Osteoblast (primary cell): ENCODE data around the gene SLC23A2. TPM values are rescaled to one million over a fixed set of nuclear protein-coding genes. Genes with fewer than 3 reads are reported as not detected.

ENCODE experiments used
- DNase-seq: peaks from one replicate; pipeline ENCODE4 v3.0.0; 2011; ENCODE audit warnings: low spot score, mixed read lengths; ENCODE audit not compliant: insufficient read length; ENCODE audit errors: missing footprints
- H2AFZ ChIP-seq: 2 replicates; pipeline ENCODE4 v1.6.0; 2011; ENCODE audit warnings: mild to moderate bottlenecking, low read length
- H3K27ac ChIP-seq: 2 replicates; pipeline ENCODE4 v1.5.1; 2011; ENCODE audit warnings: mild to moderate bottlenecking, low read depth, low read length, moderate library complexity
- H3K27me3 ChIP-seq: 2 replicates; pipeline ENCODE4 v1.6.0; 2012; ENCODE audit warnings: mild to moderate bottlenecking, control low read depth, inconsistent platforms, low read length, moderate library complexity; ENCODE audit not compliant: insufficient read depth
- H3K36me3 ChIP-seq: 2 replicates; pipeline ENCODE4 v1.5.1; 2011; ENCODE audit warnings: mild to moderate bottlenecking, low read length, control low read depth, moderate library complexity; ENCODE audit not compliant: insufficient read depth
- H3K4me1 ChIP-seq: 2 replicates; pipeline ENCODE4 v1.5.1; 2011; ENCODE audit warnings: mild to moderate bottlenecking, low read length, control low read depth, moderate library complexity; ENCODE audit not compliant: insufficient read depth
- H3K4me2 ChIP-seq: 2 replicates; pipeline ENCODE4 v1.6.0; 2011; ENCODE audit warnings: mild to moderate bottlenecking, low read length; ENCODE audit not compliant: insufficient read depth
- H3K4me3 ChIP-seq: fragments of 200-600 bp; sonication (generic); 3 replicates; pipeline ENCODE4 v1.5.1; 2012; ENCODE audit warnings: mild to moderate bottlenecking, low read length, inconsistent platforms; ENCODE audit not compliant: insufficient read depth
- H3K79me2 ChIP-seq: 2 replicates; pipeline ENCODE4 v1.6.0; 2012; ENCODE audit warnings: mild to moderate bottlenecking, low read length, control low read depth, inconsistent platforms; ENCODE audit not compliant: insufficient read depth
- H3K9me3 ChIP-seq: 2 replicates; pipeline ENCODE4 v1.5.1; 2011; ENCODE audit warnings: low read depth, low read length, control low read depth
- H4K20me1 ChIP-seq: 2 replicates; pipeline ENCODE4 v1.6.0; 2012; ENCODE audit warnings: mild to moderate bottlenecking, low read length, control low read depth; ENCODE audit not compliant: insufficient read depth
- CTCF ChIP-seq: IDR thresholded peaks from 2 replicates; pipeline ENCODE4 v1.5.1; 2011; ENCODE audit warnings: mild to moderate bottlenecking, low read depth, low read length, moderate library complexity; ENCODE audit errors: extremely low read depth
- total RNA-seq: library from RNA; depleted of rRNA; stranded (reverse); fragments of >200 nt; gene quantifications from 2 replicates; pipeline ENCODE4 v1.2.3, GENCODE V29; 2012

The SLC23A2 gene
- total RNA-seq, 1 donor = 20.6 TPM

GRCh38 chr20:4898282-4899244 lies 102.7 kb downstream of the SLC23A2 start:
- no peak for TF ChIP-seq CTCF
- peak; percentile 94 for DNase-seq
- H3K27ac ChIP-seq = peak overlapping the region; percentile 23
- peaks cover 23% of the 10 kb centered on the region for H4K20me1 ChIP-seq
- H3K4me3 ChIP-seq = no peak overlapping the region
- peak overlapping the region; percentile 52 for H3K4me2 ChIP-seq
- no peaks in the 10 kb centered on the region for H3K79me2 ChIP-seq
- no peaks in the 10 kb centered on the region for H3K9me3 ChIP-seq
- no peaks in the 10 kb centered on the region for H3K27me3 ChIP-seq
- H3K36me3 ChIP-seq = no peaks in the 10 kb centered on the region
- H2AFZ ChIP-seq = no peak overlapping the region
- peaks cover 12% of the 10 kb centered on the region for H3K4me1 ChIP-seq

- peak; percentile 55 for DNase-seq
- Histone ChIP-seq H4K20me1 (peaks cover 23% of the 10 kb centered on the region), H3K79me2 (no peaks in the 10 kb centered on the region), H2AFZ (no peak overlapping the region), H3K27ac (no peak overlapping the region), H3K27me3 (no peaks in the 10 kb centered on the region), H3K4me2 (no peak overlapping the region), H3K36me3 (no peaks in the 10 kb centered on the region), H3K9me3 (no peaks in the 10 kb centered on the region), H3K4me3 (no peak overlapping the region), H3K4me1 (peaks cover 12% of the 10 kb centered on the region)
- TF ChIP-seq CTCF = no peak
Measured at GRCh38 chr20:4897600-4897999, 103.7 kb downstream of the SLC23A2 start.

- H3K4me3 ChIP-seq = no peak overlapping the region
- H3K4me2 ChIP-seq = no peak overlapping the region
- no peaks in the 10 kb centered on the region for H3K27me3 ChIP-seq
- H3K9me3 ChIP-seq = no peaks in the 10 kb centered on the region
- no peaks in the 10 kb centered on the region for H3K79me2 ChIP-seq
- H3K4me1 ChIP-seq = peaks cover 12% of the 10 kb centered on the region
- peak; percentile 47 for DNase-seq
- no peak overlapping the region for H2AFZ ChIP-seq
- no peak for TF ChIP-seq CTCF
- H3K36me3 ChIP-seq = no peaks in the 10 kb centered on the region
- no peak overlapping the region for H3K27ac ChIP-seq
- H4K20me1 ChIP-seq = peaks cover 23% of the 10 kb centered on the region
Measured at GRCh38 chr20:4896971-4897497, 104.3 kb downstream of the SLC23A2 start.

DNA sequence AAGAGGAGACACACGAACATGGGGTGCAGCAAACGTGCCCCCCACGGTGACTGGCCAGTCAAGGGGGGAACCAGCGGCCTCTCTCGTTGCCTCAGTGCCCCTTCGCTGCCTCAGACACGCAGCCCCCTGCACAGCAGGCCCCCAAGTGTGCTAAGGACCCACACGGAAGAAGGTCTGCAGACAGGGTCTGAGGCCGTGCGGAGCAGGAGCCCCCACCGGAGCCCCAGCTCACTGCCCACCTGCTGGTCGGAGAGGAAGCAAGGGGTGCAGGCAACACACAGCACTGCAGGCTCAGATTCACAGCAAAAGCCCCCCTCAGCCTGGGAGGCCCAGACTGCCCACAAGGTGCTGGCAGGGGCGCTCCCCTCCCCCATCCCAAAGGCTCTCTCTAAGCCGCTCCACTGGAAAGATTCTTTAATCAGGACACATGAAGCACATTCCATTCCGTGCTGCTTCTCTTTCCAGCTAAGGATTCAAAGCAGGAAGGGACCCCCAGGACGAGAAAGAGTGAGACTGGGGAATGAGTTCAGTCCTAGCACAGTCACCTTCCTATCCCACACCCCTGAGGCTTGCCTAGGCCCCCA lies 105.1 kb downstream of the SLC23A2 start:
- Histone ChIP-seq H3K79me2 (no peaks in the 10 kb centered on the region), H3K27me3 (no peaks in the 10 kb centered on the region), H2AFZ (no peak overlapping the region), H3K4me2 (no peak overlapping the region), H3K4me1 (peaks cover 12% of the 10 kb centered on the region), H4K20me1 (peaks cover 23% of the 10 kb centered on the region), H3K9me3 (no peaks in the 10 kb centered on the region), H3K27ac (no peak overlapping the region), H3K4me3 (no peak overlapping the region), H3K36me3 (no peaks in the 10 kb centered on the region)
- no peak for TF ChIP-seq CTCF
- no peak for DNase-seq
